Adrenal gland (tissue), 5 donors: Measurements from ENCODE around the gene PSMD6.

Source experiments
- CTCF ChIP-seq, 6 experiments: fragments of 450-650 bp in 4 of 6; fragments of 200-600 bp in 2 of 6; sonication (generic) in 1 of 6; IDR thresholded peaks; 1 replicate in 5 of 6; 2 replicates in 1 of 6; pipeline versions ENCODE4 v1.5.1 to v1.8.0; 2016 to 2021; ENCODE audit warnings: antibody characterized with exemption in 6 of 6, mild to moderate bottlenecking in 2 of 6, moderate library complexity in 1 of 6
- POLR2A ChIP-seq, 2 donors: fragments of 450-650 bp; IDR thresholded peaks; one replicate each; pipeline ENCODE4 v1.6.1; 2017; ENCODE audit warnings: antibody characterized with exemption in 2 of 2, mild to moderate bottlenecking in 2 of 2, moderate library complexity in 1 of 2
- donor health status: DM: no; HTN: no; CAD: no.

- no peak for TF ChIP-seq CTCF (IDR thresholded peaks at IDR 0.05)
- no peak for TF ChIP-seq POLR2A (IDR thresholded peaks at IDR 0.05)
Measured at GRCh38 chr3:63974451-63974850, 48.8 kb downstream of the PSMD6 start.
